IMR-90 (cell line): Measurements from ENCODE around the gene NPFF. TPM values are rescaled to one million over a fixed set of nuclear protein-coding genes. Genes with fewer than 3 reads are reported as not detected.

ENCODE experiments used
- ATAC-seq: fragments of 200-7000 bp; cut with Tn5 transposase; 2 replicates; pipeline ENCODE4 v1.9.1; 2020; ENCODE audit warnings: low read depth, mild to moderate bottlenecking, moderate library complexity
- BruUV-seq: library from RNA; stranded (reverse); fragments of 400-500 nt; replicated peaks from 2 replicates; lab custom pipeline; 2021; lab: Mats Ljungman, UMichigan
- CTCF ChIA-PET: fragments of 300-600 bp; formaldehyde crosslinking; extraction: SDS; loops from one replicate; lab custom pipeline; 2021; ENCODE audit warnings: antibody characterized with exemption; lab: Yijun Ruan, JAX
- POLR2A ChIA-PET: fragments of 300-600 bp; sonication (Branson Sonifier 250); formaldehyde crosslinking; loops from one replicate; lab custom pipeline; 2022; ENCODE audit warnings: antibody characterized with exemption; ENCODE audit not compliant: unreplicated experiment; lab: Charles Lee
- DNase-seq: peaks from one replicate; pipeline ENCODE4 v3.0.0; 2013
- H2AFZ ChIP-seq: replicated peaks from 2 replicates; pipeline ENCODE3; 2013; ENCODE audit warnings: low read length, mild to moderate bottlenecking; ENCODE audit not compliant: poor library complexity
- H2AK5ac ChIP-seq: 2 replicates; pipeline ENCODE4 v1.6.1; 2013; ENCODE audit warnings: low read depth, low read length, inconsistent platforms
- H2AK9ac ChIP-seq: replicated peaks from 2 replicates; pipeline ENCODE3; 2013; ENCODE audit warnings: mild to moderate bottlenecking, low read depth, low read length, moderate library complexity; ENCODE audit not compliant: poor library complexity
- H2BK120ac ChIP-seq: 2 replicates; pipeline ENCODE4 v1.6.1; 2013; ENCODE audit warnings: low read depth, low read length, inconsistent platforms
- H2BK15ac ChIP-seq: 3 replicates; pipeline ENCODE4 v1.6.1; 2013; ENCODE audit warnings: low read depth, low read length, inconsistent platforms
- H2BK20ac ChIP-seq: 2 replicates; pipeline ENCODE4 v1.6.1; 2013; ENCODE audit warnings: low read depth, mild to moderate bottlenecking, inconsistent platforms, low read length, moderate library complexity
- H2BK5ac ChIP-seq: 2 replicates; pipeline ENCODE4 v1.6.1; 2013; ENCODE audit warnings: mild to moderate bottlenecking, low read depth, low read length, inconsistent platforms; ENCODE audit not compliant: poor library complexity, severe bottlenecking
- H3K14ac ChIP-seq: replicated peaks from 2 replicates; pipeline ENCODE4 v1.6.1; 2013; ENCODE audit warnings: low read depth, low read length, inconsistent platforms
- H3K18ac ChIP-seq: 2 replicates; pipeline ENCODE4 v1.6.1; 2013; ENCODE audit warnings: low read depth, low read length, control low read depth
- H3K23ac ChIP-seq: 2 replicates; pipeline ENCODE4 v1.6.1; 2013; ENCODE audit warnings: low read depth, low read length, inconsistent platforms
- H3K27ac ChIP-seq: 2 replicates; pipeline ENCODE4 v1.5.1; 2013; ENCODE audit warnings: mild to moderate bottlenecking, control low read depth, low read length; ENCODE audit not compliant: insufficient read depth
- H3K27me3 ChIP-seq: 2 replicates; pipeline ENCODE4 v1.6.1; 2013; ENCODE audit warnings: low read length; ENCODE audit not compliant: control insufficient read depth, insufficient read depth
- H3K36me3 ChIP-seq: 2 replicates; pipeline ENCODE4 v1.6.1; 2013; ENCODE audit warnings: low read length, mixed read lengths; ENCODE audit not compliant: control insufficient read depth, insufficient read depth
- H3K4ac ChIP-seq: 2 replicates; pipeline ENCODE4 v1.6.1; 2013; ENCODE audit warnings: low read depth, low read length, inconsistent platforms
- H3K4me1 ChIP-seq: 2 replicates; pipeline ENCODE4 v1.6.1; 2013; ENCODE audit warnings: low read length, mixed read lengths; ENCODE audit not compliant: control insufficient read depth, insufficient read depth
- H3K4me2 ChIP-seq: 2 replicates; pipeline ENCODE4 v1.6.1; 2013; ENCODE audit warnings: low read depth, mild to moderate bottlenecking, control low read depth, low read length, moderate library complexity
- H3K4me3 ChIP-seq: 2 replicates; pipeline ENCODE4 v1.5.1; 2013; ENCODE audit warnings: low read depth, mild to moderate bottlenecking, control low read depth, low read length, moderate library complexity; ENCODE audit not compliant: insufficient read depth
- H3K56ac ChIP-seq: 2 replicates; pipeline ENCODE4 v1.6.1; 2013; ENCODE audit warnings: low read length, inconsistent platforms; ENCODE audit not compliant: insufficient read depth; ENCODE audit errors: extremely low read depth
- H3K79me1 ChIP-seq, 2 experiments: 2 replicates each; pipeline ENCODE4 v1.6.1; 2013; ENCODE audit warnings: low read length in 2 of 2, inconsistent platforms in 1 of 2, low read depth in 1 of 2
- H3K9ac ChIP-seq: 2 replicates; pipeline ENCODE4 v1.6.1; 2013; ENCODE audit warnings: low read depth, low read length, control low read depth
- H3K9me1 ChIP-seq: 2 replicates; pipeline ENCODE4 v1.6.1; 2013; ENCODE audit warnings: low read length, inconsistent platforms; ENCODE audit not compliant: insufficient read depth
- H3K9me3 ChIP-seq: 2 replicates; pipeline ENCODE4 v1.6.1; 2013; ENCODE audit warnings: low read length; ENCODE audit not compliant: control insufficient read depth, insufficient read depth
- H4K20me1 ChIP-seq: 2 replicates; pipeline ENCODE4 v1.6.1; 2013; ENCODE audit warnings: low read length, inconsistent platforms; ENCODE audit not compliant: insufficient read depth
- H4K5ac ChIP-seq: 2 replicates; pipeline ENCODE4 v1.6.1; 2013; ENCODE audit warnings: mild to moderate bottlenecking, low read depth, low read length, control low read depth
- H4K8ac ChIP-seq, 2 experiments: 2 replicates each; pipeline ENCODE4 v1.6.1; 2013; ENCODE audit warnings: low read depth in 2 of 2, low read length in 2 of 2, control low read depth in 1 of 2, inconsistent platforms in 1 of 2
- H4K91ac ChIP-seq: 2 replicates; pipeline ENCODE4 v1.6.1; 2013; ENCODE audit warnings: low read depth, low read length, inconsistent platforms; ENCODE audit not compliant: insufficient read depth
- CEBPB ChIP-seq: IDR thresholded peaks from 2 replicates; pipeline ENCODE4 v1.6.1; 2012; ENCODE audit warnings: low read depth, low read length, improper control_type of control experiment
- RCOR1 ChIP-seq: IDR thresholded peaks from 2 replicates; pipeline ENCODE4 v1.6.1; 2012; ENCODE audit warnings: mild to moderate bottlenecking, low read length, improper control_type of control experiment; ENCODE audit not compliant: insufficient replicate concordance
- WGBS, 2 experiments: methylation state at CpG; one replicate each; pipeline versions ENCODE4 v1.1.5 to v1.1.7; 2013; ENCODE audit warnings: missing lambda C conversion rate in 2 of 2; ENCODE audit not compliant: insufficient read length in 1 of 2; ENCODE audit errors: extremely low coverage in 2 of 2; 5-methylcytosine and 5-hydroxymethylcytosine counted together
- dilution Hi-C: fragments of 300-500 bp; cut with HindIII; formaldehyde crosslinking; loops from one replicate; pipeline ENCODE4 v1.14.3; 2018; ENCODE audit warnings: low sequenced_read_pairs; ENCODE audit not compliant: unreplicated experiment
- in situ Hi-C: fragments of 300-500 bp; cut with MboI; formaldehyde crosslinking; loops from 3 replicates; pipeline ENCODE4 v1.14.3; 2019; ENCODE audit warnings: low sequenced_read_pairs, inconsistent platforms, mixed read lengths
- intact Hi-C: fragments of 100-400 bp; cut with micrococcal nuclease; formaldehyde crosslinking; loops from 2 replicates; pipeline ENCODE4 v1.10.0; 2022
- polyA plus RNA-seq, 3 experiments: library from polyadenylated mRNA; depleted of rRNA; stranded (reverse); fragments of >200 nt; gene quantifications; 2 replicates each; pipeline ENCODE4 v1.2.3, GENCODE V29; 2012; ENCODE audit warnings: low replicate concordance in 1 of 3
- total RNA-seq: library from RNA; depleted of rRNA; stranded (reverse); fragments of >200 nt; gene quantifications from 2 replicates; pipeline ENCODE4 v1.2.3, GENCODE V29; 2012

NPFF gene
- total and polyA plus RNA-seq, 2 of the 4 experiments (the other 2 are of a cell fraction): not detected

GRCh38 chr12:53538209-53538689 lies 31.0 kb upstream of the NPFF start:
- H3K36me3 ChIP-seq: peaks cover 28% of the 10 kb centered on the region

More at GRCh38 chr12:53538209-53538689, 31.0 kb upstream of the NPFF start:
- H3K27me3 ChIP-seq: no peaks in the 10 kb centered on the region
- no peak overlapping the region for H4K91ac ChIP-seq
- H2AK5ac ChIP-seq: no peak overlapping the region
- intact Hi-C loops: no loop called here
- H3K9me1 ChIP-seq: no peaks in the 10 kb centered on the region
- no peak overlapping the region for H2AK9ac ChIP-seq
- H3K27ac ChIP-seq: no peak overlapping the region; the same call in 1 of the 2 replicates
- H4K8ac ChIP-seq: no peak overlapping the region
- H2AFZ ChIP-seq: no peak overlapping the region
- no peak overlapping the region for H4K5ac ChIP-seq
- no CpG with 5 or more reads among the region's 1 CpG for whole genome bisulfite sequencing, 2 experiments
- POLR2A ChIA-PET: no interaction called here
- no peak overlapping the region for H3K4ac ChIP-seq
- peak overlapping the region; percentile 44 for H2BK5ac ChIP-seq
- ATAC-seq (peak; percentile 81), DNase-seq (peak; percentile 68)
- no peak overlapping the region for H2BK15ac ChIP-seq
- dilution Hi-C loops: no loop called here
- H3K9ac ChIP-seq: no peak overlapping the region
- in situ Hi-C loops: no loop called here
- peaks cover 0 to 3% of the 10 kb centered on the region in 2 experiments; a peak in 2 of 4 replicates for H3K79me1 ChIP-seq
- H3K14ac ChIP-seq: no peak overlapping the region
- H2BK120ac ChIP-seq: no peak overlapping the region
- H3K18ac ChIP-seq: no peak overlapping the region
- TF ChIP-seq CEBPB (peak; percentile 86), RCOR1 (no peak)
- CTCF ChIA-PET: interaction anchor here (1.6 kb wide), 1 partner anchor 137 kb away, joined by 4 read pairs; the partner anchor contains the start of gene ATP5MC2
- H3K9me3 ChIP-seq: no peaks in the 10 kb centered on the region
- no peak overlapping the region for H2BK20ac ChIP-seq
- peak overlapping the region; percentile 38 for H3K4me2 ChIP-seq
- no peak overlapping the region for H3K4me3 ChIP-seq
- no peak overlapping the region for H3K56ac ChIP-seq
- no peak overlapping the region for H3K23ac ChIP-seq
- BruUV-seq: no TSS peak
- H3K4me1 ChIP-seq: peaks cover 2% of the 10 kb centered on the region; the same call in 1 of the 2 replicates
- no peaks in the 10 kb centered on the region for H4K20me1 ChIP-seq
